HL-60 (cell line): ENCODE results near the gene PRDM10.

Experiments used
- DNase-seq, 2 experiments: peaks; one replicate each; pipeline ENCODE4 v3.0.0-alpha.2; 2010 to 2020; ENCODE audit warnings: low read depth in 1 of 2, low spot score in 1 of 2
- H3K27ac ChIP-seq: fragments of 250-450 bp; sonication (Bioruptor Pico); replicated peaks from 2 replicates; pipeline ENCODE4 v1.5.1; 2020; ENCODE audit warnings: mild to moderate bottlenecking, moderate library complexity
- H3K27me3 ChIP-seq: fragments of 250-450 bp; sonication (Bioruptor Pico); 2 replicates; pipeline ENCODE4 v1.5.1; 2021; ENCODE audit warnings: mild to moderate bottlenecking, moderate library complexity; ENCODE audit not compliant: insufficient read depth, poor library complexity, severe bottlenecking
- H3K4me3 ChIP-seq: replicated peaks from 2 replicates; pipeline ENCODE4 v1.5.1; 2011; ENCODE audit warnings: mild to moderate bottlenecking, control low read depth, low read length; ENCODE audit not compliant: insufficient read depth
- GABPA ChIP-seq: IDR thresholded peaks from 2 replicates; pipeline ENCODE4 v1.6.1; 2012; ENCODE audit warnings: low read depth
- POLR2AphosphoS5 ChIP-seq: IDR thresholded peaks from 2 replicates; pipeline ENCODE4 v1.6.1; 2012; ENCODE audit warnings: low read depth
- SPI1 ChIP-seq: IDR thresholded peaks from 2 replicates; pipeline ENCODE4 v1.6.1; 2012; ENCODE audit warnings: low read depth, mild to moderate bottlenecking, borderline replicate concordance
- TF ChIP-seq, protein P1 (sequence below): IDR thresholded peaks from 2 replicates; pipeline ENCODE4 v1.6.1; 2012; ENCODE audit warnings: low read depth; ENCODE audit not compliant: insufficient replicate concordance
- TF ChIP-seq, protein P2 (sequence below): IDR thresholded peaks from one replicate; pipeline ENCODE4 v1.5.1; 2011; ENCODE audit warnings: low read length, control low read depth, inconsistent platforms; ENCODE audit not compliant: insufficient read depth

Gene PRDM10

DNA sequence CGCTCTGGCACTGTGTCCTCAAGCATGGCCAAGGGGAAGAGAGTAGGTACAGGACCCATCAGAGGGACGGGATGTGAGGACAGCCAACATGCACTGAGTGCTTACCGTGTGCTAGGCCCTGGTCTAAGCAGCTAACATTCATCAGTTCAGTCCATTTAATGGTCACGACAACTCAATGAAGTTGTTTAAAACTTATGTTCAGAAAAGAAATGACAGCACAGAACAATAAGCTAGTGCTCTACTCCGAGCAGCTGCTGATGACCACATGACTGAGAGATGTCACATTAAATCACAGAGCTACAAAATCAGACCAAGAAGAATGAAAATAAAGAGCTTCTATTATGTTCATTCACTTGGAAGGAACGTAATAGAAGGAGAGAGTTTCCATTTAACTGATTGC lies 26.3 kb downstream of the PRDM10 start:
- TF ChIP-seq, protein P1, sequence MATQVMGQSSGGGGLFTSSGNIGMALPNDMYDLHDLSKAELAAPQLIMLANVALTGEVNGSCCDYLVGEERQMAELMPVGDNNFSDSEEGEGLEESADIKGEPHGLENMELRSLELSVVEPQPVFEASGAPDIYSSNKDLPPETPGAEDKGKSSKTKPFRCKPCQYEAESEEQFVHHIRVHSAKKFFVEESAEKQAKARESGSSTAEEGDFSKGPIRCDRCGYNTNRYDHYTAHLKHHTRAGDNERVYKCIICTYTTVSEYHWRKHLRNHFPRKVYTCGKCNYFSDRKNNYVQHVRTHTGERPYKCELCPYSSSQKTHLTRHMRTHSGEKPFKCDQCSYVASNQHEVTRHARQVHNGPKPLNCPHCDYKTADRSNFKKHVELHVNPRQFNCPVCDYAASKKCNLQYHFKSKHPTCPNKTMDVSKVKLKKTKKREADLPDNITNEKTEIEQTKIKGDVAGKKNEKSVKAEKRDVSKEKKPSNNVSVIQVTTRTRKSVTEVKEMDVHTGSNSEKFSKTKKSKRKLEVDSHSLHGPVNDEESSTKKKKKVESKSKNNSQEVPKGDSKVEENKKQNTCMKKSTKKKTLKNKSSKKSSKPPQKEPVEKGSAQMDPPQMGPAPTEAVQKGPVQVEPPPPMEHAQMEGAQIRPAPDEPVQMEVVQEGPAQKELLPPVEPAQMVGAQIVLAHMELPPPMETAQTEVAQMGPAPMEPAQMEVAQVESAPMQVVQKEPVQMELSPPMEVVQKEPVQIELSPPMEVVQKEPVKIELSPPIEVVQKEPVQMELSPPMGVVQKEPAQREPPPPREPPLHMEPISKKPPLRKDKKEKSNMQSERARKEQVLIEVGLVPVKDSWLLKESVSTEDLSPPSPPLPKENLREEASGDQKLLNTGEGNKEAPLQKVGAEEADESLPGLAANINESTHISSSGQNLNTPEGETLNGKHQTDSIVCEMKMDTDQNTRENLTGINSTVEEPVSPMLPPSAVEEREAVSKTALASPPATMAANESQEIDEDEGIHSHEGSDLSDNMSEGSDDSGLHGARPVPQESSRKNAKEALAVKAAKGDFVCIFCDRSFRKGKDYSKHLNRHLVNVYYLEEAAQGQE, result no peak
- TF ChIP-seq SPI1, result no peak
- TF ChIP-seq, protein P2, sequence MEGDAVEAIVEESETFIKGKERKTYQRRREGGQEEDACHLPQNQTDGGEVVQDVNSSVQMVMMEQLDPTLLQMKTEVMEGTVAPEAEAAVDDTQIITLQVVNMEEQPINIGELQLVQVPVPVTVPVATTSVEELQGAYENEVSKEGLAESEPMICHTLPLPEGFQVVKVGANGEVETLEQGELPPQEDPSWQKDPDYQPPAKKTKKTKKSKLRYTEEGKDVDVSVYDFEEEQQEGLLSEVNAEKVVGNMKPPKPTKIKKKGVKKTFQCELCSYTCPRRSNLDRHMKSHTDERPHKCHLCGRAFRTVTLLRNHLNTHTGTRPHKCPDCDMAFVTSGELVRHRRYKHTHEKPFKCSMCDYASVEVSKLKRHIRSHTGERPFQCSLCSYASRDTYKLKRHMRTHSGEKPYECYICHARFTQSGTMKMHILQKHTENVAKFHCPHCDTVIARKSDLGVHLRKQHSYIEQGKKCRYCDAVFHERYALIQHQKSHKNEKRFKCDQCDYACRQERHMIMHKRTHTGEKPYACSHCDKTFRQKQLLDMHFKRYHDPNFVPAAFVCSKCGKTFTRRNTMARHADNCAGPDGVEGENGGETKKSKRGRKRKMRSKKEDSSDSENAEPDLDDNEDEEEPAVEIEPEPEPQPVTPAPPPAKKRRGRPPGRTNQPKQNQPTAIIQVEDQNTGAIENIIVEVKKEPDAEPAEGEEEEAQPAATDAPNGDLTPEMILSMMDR, result no peak
- no peak for TF ChIP-seq POLR2AphosphoS5
- TF ChIP-seq GABPA, result no peak
- H3K4me3 ChIP-seq, result no peak overlapping the region
- no peak for DNase-seq
- H3K27me3 ChIP-seq, result no peaks in the 10 kb centered on the region
- no peak overlapping the region for H3K27ac ChIP-seq

DNA sequence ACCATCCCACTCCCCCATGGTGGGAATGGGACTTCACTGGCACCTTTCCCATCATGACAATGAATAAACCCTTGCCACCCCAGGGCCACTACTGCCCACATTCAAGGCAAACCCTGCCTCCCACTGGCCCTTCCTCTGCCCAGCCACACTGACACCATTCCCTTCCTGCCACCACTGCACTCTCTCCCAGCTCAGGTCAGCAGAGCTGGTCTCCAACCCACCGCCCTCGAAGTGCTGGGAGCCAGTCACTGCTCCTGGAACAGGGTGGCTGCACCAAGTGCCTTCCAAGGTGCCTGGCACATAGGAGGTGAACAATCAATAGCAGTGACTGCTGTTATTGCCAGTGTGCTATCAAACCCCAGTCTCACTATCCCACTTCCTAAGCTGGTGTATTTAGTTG lies 27.1 kb downstream of the PRDM10 start:
- no peak for DNase-seq
- TF ChIP-seq GABPA (no peak), SPI1 (no peak)
- TF ChIP-seq, protein P2, result no peak
- Histone ChIP-seq H3K27ac (peak overlapping the region; percentile 77), H3K4me3 (no peak overlapping the region), H3K27me3 (no peaks in the 10 kb centered on the region)

DNA sequence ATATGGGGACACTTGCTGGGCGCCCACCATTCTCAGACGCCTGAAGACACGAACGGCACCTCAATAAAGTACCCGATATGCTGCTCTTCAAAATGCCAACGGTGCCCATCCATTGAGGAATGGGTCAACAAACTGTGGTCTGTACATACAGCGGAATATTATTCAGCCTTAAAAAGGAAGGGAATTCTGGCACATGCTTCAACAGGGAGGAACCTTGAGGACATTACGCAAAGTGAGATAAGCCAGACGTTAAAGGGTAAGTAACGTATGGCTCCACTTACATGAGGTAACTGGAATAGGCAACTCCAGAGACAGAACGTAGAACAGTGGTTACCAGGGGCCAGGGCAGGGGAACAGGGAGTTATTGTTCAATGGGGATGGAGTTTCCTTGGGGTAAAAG lies 28.0 kb downstream of the PRDM10 start:
- H3K4me3 ChIP-seq, result no peak overlapping the region
- peak overlapping the region; percentile 77 for H3K27ac ChIP-seq
- no peaks in the 10 kb centered on the region for H3K27me3 ChIP-seq
- DNase-seq, result peak in 1 of 2 experiments; percentile 11
- TF ChIP-seq POLR2AphosphoS5 (no peak), SPI1 (no peak), GABPA (no peak)
- TF ChIP-seq, protein P1, result no peak
- TF ChIP-seq, protein P2, result no peak

DNA sequence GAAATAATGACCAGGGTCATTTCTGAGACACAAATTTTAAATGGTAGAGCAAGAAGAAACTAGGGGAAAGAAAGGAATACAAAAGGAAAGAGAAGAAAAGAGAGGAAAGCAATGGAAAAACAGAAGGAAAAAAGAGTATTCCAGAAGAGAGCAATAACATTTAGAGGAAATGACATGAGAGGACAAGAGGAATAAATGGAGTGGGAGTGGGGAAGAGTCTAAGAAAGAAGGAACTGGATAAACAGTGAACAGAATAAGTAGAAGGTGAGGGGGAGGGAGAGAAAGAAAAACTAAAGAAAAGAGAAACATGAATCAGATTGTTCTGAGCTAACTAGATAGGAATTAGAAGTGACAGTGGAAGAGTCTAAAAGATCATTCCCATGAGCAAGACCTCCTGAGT lies 28.4 kb downstream of the PRDM10 start:
- Histone ChIP-seq H3K27me3 (no peaks in the 10 kb centered on the region), H3K27ac (peak overlapping the region; percentile 77), H3K4me3 (no peak overlapping the region)
- TF ChIP-seq, protein P1, result no peak
- TF ChIP-seq SPI1, result peak; percentile 56; the same call in 1 of the 2 replicates
- TF ChIP-seq POLR2AphosphoS5, result no peak
- DNase-seq, result no peak
